K562 (cell line): ENCODE measurements around the gene OGT. TPM values are rescaled to one million over a fixed set of nuclear protein-coding genes. Genes with fewer than 3 reads are reported as not detected.

Experiments
- ATF1 ChIP-seq, 2 experiments: fragments of 450-650 bp in 1 of 2; IDR thresholded peaks; 2 replicates each; pipeline ENCODE4 v1.6.1; 2016; ENCODE audit warnings: missing compliant biosample characterization in 1 of 2, missing genetic modification characterization in 1 of 2
- BRD4 ChIP-seq: fragments of 200-600 bp; sonication (generic); IDR thresholded peaks from 2 replicates; pipeline ENCODE4 v1.6.1; 2017; ENCODE audit warnings: inconsistent platforms
- CBX3 ChIP-seq, 2 experiments: IDR thresholded peaks; 1 replicate in 1 of 2; 2 replicates in 1 of 2; pipeline ENCODE4 v1.6.1; 2012; ENCODE audit warnings: inconsistent platforms in 2 of 2, low read length in 2 of 2, borderline replicate concordance in 1 of 2, control low read depth in 1 of 2
- CHD4 ChIP-seq: fragments of 200-600 bp; sonication (generic); IDR thresholded peaks from 3 replicates; pipeline ENCODE4 v1.6.1; 2012; ENCODE audit warnings: low read depth, mild to moderate bottlenecking, mixed read lengths, low read length, inconsistent platforms; ENCODE audit not compliant: insufficient read depth, insufficient replicate concordance, poor library complexity, severe bottlenecking
- NCOA4 ChIP-seq: fragments of 450-650 bp; IDR thresholded peaks from 2 replicates; pipeline ENCODE4 v1.6.1; 2018; ENCODE audit warnings: mild to moderate bottlenecking; ENCODE audit not compliant: partially characterized antibody
- NEUROD1 ChIP-seq: fragments of 150-350 bp; IDR thresholded peaks from 2 replicates; pipeline ENCODE4 v1.6.1; 2014; ENCODE audit warnings: borderline replicate concordance, low read length, low read depth; ENCODE audit not compliant: partially characterized antibody
- NFIC ChIP-seq: fragments of 450-650 bp; IDR thresholded peaks from 2 replicates; pipeline ENCODE4 v1.6.1; 2017; ENCODE audit warnings: mild to moderate bottlenecking, inconsistent platforms
- NRF1 ChIP-seq, 2 experiments: fragments of 450-650 bp; IDR thresholded peaks in 1 of 2; conservative IDR thresholded peaks in 1 of 2; 2 replicates each; pipeline ENCODE4 v1.6.1; 2014; ENCODE audit warnings: mild to moderate bottlenecking in 2 of 2
- SIRT6 ChIP-seq: IDR thresholded peaks from one replicate; pipeline ENCODE4 v1.6.1; 2012; ENCODE audit warnings: low read depth, mild to moderate bottlenecking, control low read depth, inconsistent platforms, low read length, moderate library complexity
- TARDBP ChIP-seq: fragments of 450-650 bp; IDR thresholded peaks from 2 replicates; pipeline ENCODE4 v1.6.1; 2016
- TEAD2 ChIP-seq: fragments of 450-650 bp; IDR thresholded peaks from 2 replicates; pipeline ENCODE4 v1.6.1; 2016; ENCODE audit warnings: missing genetic modification characterization, control low read depth, missing compliant biosample characterization
- WHSC1 ChIP-seq: IDR thresholded peaks from one replicate; pipeline ENCODE4 v1.6.1; 2012; ENCODE audit warnings: low read length, control low read depth, inconsistent platforms
- ZEB2 ChIP-seq: fragments of 450-650 bp; IDR thresholded peaks from 2 replicates; pipeline ENCODE4 v1.6.1; 2016
- ZNF766 ChIP-seq: fragments of 200-800 bp; sonication (Bioruptor generic); conservative IDR thresholded peaks from 2 replicates; pipeline ENCODE4 v1.6.1; 2016; ENCODE audit warnings: missing genetic modification characterization, missing compliant biosample characterization
- ZNF79 ChIP-seq: fragments of 250-450 bp; sonication (Bioruptor Pico); IDR thresholded peaks from 2 replicates; pipeline ENCODE4 v1.4.0; 2020; ENCODE audit warnings: low read depth, mild to moderate bottlenecking, moderate library complexity
- polyA plus RNA-seq, 8 experiments: library from polyadenylated mRNA; depleted of rRNA in 4 of 8; stranded (reverse) in 5 of 8; unstranded in 3 of 8; fragments of >200 nt; fragmentation: Nextera tagmentation in 2 of 8; fragmentation: Illumina TruSeq in 1 of 8; extraction: Ambion mirVana in 2 of 8; extraction: Trizol in 1 of 8; gene quantifications; 2 replicates each; pipeline versions ENCODE4 v1.2.1 to v1.2.3, GENCODE V29; 2011 to 2014; ENCODE audit warnings: inconsistent platforms in 1 of 8, missing spikeins in 1 of 8
- total RNA-seq, 7 experiments: library from RNA; depleted of rRNA in 6 of 7; stranded (reverse); fragments of >200 nt in 6 of 7; fragmentation: Illumina TruSeq in 2 of 7; extraction: Trizol in 2 of 7; gene quantifications; 2 replicates each; pipeline versions ENCODE4 v1.2.1 to v1.2.3, GENCODE V29; 2011 to 2021; ENCODE audit warnings: low replicate concordance in 1 of 7
- TF ChIP-seq, protein P1 (sequence below): sonication (generic); formaldehyde crosslinking; IDR thresholded peaks from 2 replicates; pipeline ENCODE4 v1.8.1; 2023; ENCODE audit warnings: mild to moderate bottlenecking, missing genetic modification reagents
- TF ChIP-seq, protein P2 (sequence below): fragments of 450-650 bp; formaldehyde crosslinking; IDR thresholded peaks from 2 replicates; pipeline ENCODE4 v1.4.0; 2022; ENCODE audit warnings: mild to moderate bottlenecking, moderate library complexity
- TF ChIP-seq, protein P3 (sequence below): fragments of 250-450 bp; sonication (Bioruptor Pico); IDR thresholded peaks from 2 replicates; pipeline ENCODE4 v1.4.0; 2020
- TF ChIP-seq, protein P4 (sequence below): sonication (generic); formaldehyde crosslinking; IDR thresholded peaks from 2 replicates; pipeline ENCODE4 v1.8.0; 2022; ENCODE audit warnings: mild to moderate bottlenecking, missing genetic modification reagents
- TF ChIP-seq, protein P5 (sequence below): fragments of 250-450 bp; sonication (Bioruptor Pico); IDR thresholded peaks from 2 replicates; pipeline ENCODE4 v1.5.0; 2020; ENCODE audit warnings: mild to moderate bottlenecking

The OGT gene
- total and polyA plus RNA-seq, 9 of the 15 experiments (the other 6 are each of a cell fraction or from before 2014, with no cell fraction given), result 38.9 to 347 (median 117) TPM

DNA sequence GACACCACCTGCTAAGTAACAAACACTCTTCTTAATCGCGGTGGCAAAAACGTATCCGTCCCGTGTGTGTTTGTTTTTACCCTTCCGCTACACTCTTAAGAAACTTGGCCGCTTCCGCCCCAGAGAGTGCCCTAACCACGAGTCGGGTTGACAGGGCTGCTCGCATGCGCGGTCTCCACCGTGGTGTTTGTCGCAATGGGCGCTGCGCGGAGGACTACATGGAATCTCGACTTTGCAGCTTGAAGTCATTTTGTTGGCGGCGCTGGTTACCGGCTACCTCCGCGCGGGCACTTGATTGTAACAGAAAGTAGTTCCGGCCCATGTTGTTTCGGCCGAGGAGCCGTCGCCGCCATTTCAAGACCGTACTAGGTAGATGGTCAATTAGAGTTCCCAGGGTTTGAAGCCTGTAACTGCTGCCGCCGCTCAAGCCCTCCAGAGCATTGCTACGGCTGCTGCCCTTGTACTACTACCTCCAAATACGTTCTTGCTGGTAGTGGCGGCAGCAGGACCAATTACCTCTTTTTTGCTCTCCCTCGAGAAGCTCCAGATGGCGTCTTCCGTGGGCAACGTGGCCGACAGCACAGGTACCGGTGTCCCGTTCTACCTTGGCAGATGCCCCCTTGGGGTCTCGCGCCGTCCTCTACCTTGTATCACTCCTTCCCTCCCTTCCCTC lies at the start of gene OGT (continued):
- TF ChIP-seq BRD4 (0 out of 2 replicates have a peak, but pooled peaks have one; percentile 47), WHSC1 (no peak), TARDBP (no peak), SIRT6 (no peak), NFIC (peak; percentile 49), ATF1 (CRISPR knock-in tag; IDR thresholded peaks at IDR 0.05) (no peak), ATF1 (tag; IDR thresholded peaks at IDR 0.05) (peak; percentile 85), NRF1 (conservative IDR thresholded peaks at IDR 0.05 in 1 of 2, IDR thresholded peaks at IDR 0.05 in 1 of 2) (peak; percentile 83 to 86), ZEB2 (no peak), NCOA4 (no peak), NEUROD1 (peak; percentile 78), CBX3 (IDR thresholded peaks at IDR 0.05; ENCODE audit: borderline replicate concordance in 1 of 2, low read length in 2 of 2) (peak in 1 of 2 experiments; percentile 31; a peak in 1 of 3 replicates), TEAD2 (tag) (0 out of 2 replicates have a peak, but pooled peaks have one; percentile 44), CHD4 (no peak), ZNF766 (CRISPR knock-in tag) (no peak; the same call in 1 of the 2 replicates), ZNF79 (CRISPR knock-in tag) (no peak)
- TF ChIP-seq, protein P1, sequence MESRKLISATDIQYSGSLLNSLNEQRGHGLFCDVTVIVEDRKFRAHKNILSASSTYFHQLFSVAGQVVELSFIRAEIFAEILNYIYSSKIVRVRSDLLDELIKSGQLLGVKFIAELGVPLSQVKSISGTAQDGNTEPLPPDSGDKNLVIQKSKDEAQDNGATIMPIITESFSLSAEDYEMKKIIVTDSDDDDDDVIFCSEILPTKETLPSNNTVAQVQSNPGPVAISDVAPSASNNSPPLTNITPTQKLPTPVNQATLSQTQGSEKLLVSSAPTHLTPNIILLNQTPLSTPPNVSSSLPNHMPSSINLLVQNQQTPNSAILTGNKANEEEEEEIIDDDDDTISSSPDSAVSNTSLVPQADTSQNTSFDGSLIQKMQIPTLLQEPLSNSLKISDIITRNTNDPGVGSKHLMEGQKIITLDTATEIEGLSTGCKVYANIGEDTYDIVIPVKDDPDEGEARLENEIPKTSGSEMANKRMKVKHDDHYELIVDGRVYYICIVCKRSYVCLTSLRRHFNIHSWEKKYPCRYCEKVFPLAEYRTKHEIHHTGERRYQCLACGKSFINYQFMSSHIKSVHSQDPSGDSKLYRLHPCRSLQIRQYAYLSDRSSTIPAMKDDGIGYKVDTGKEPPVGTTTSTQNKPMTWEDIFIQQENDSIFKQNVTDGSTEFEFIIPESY (CRISPR knock-in tag), result peak; percentile 60
- TF ChIP-seq, protein P2, sequence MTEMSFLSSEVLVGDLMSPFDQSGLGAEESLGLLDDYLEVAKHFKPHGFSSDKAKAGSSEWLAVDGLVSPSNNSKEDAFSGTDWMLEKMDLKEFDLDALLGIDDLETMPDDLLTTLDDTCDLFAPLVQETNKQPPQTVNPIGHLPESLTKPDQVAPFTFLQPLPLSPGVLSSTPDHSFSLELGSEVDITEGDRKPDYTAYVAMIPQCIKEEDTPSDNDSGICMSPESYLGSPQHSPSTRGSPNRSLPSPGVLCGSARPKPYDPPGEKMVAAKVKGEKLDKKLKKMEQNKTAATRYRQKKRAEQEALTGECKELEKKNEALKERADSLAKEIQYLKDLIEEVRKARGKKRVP (CRISPR knock-in tag), result no peak
- TF ChIP-seq, protein P3, sequence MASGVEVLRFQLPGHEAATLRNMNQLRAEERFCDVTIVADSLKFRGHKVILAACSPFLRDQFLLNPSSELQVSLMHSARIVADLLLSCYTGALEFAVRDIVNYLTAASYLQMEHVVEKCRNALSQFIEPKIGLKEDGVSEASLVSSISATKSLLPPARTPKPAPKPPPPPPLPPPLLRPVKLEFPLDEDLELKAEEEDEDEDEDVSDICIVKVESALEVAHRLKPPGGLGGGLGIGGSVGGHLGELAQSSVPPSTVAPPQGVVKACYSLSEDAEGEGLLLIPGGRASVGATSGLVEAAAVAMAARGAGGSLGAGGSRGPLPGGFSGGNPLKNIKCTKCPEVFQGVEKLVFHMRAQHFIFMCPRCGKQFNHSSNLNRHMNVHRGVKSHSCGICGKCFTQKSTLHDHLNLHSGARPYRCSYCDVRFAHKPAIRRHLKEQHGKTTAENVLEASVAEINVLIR, result no peak
- TF ChIP-seq, protein P4, sequence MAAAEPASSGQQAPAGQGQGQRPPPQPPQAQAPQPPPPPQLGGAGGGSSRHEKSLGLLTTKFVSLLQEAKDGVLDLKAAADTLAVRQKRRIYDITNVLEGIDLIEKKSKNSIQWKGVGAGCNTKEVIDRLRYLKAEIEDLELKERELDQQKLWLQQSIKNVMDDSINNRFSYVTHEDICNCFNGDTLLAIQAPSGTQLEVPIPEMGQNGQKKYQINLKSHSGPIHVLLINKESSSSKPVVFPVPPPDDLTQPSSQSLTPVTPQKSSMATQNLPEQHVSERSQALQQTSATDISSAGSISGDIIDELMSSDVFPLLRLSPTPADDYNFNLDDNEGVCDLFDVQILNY (CRISPR knock-in tag), result no peak; the same call in 1 of the 2 replicates
- TF ChIP-seq, protein P5, sequence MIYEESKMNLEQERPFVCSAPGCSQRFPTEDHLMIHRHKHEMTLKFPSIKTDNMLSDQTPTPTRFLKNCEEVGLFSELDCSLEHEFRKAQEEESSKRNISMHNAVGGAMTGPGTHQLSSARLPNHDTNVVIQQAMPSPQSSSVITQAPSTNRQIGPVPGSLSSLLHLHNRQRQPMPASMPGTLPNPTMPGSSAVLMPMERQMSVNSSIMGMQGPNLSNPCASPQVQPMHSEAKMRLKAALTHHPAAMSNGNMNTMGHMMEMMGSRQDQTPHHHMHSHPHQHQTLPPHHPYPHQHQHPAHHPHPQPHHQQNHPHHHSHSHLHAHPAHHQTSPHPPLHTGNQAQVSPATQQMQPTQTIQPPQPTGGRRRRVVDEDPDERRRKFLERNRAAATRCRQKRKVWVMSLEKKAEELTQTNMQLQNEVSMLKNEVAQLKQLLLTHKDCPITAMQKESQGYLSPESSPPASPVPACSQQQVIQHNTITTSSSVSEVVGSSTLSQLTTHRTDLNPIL (CRISPR knock-in tag), result no peak
